Ishikawa (cell line): ENCODE measurements around the gene IRX6.

Source experiments
- CEBPB ChIP-seq: IDR thresholded peaks from 2 replicates; pipeline ENCODE4 v1.6.1; 2012
- EGR1 ChIP-seq: IDR thresholded peaks from 2 replicates; pipeline ENCODE4 v1.6.1; 2012
- EP300 ChIP-seq: IDR thresholded peaks from 2 replicates; pipeline ENCODE4 v1.6.1; 2012; ENCODE audit warnings: borderline replicate concordance
- MAX ChIP-seq: IDR thresholded peaks from 2 replicates; pipeline ENCODE4 v1.6.1; 2012
- NFIC ChIP-seq: IDR thresholded peaks from 2 replicates; pipeline ENCODE4 v1.6.1; 2012
- RAD21 ChIP-seq: IDR thresholded peaks from 2 replicates; pipeline ENCODE4 v1.6.1; 2012; ENCODE audit warnings: low read depth
- REST ChIP-seq: IDR thresholded peaks from 2 replicates; pipeline ENCODE4 v1.6.1; 2012; ENCODE audit warnings: low read depth, mild to moderate bottlenecking
- TAF1 ChIP-seq: IDR thresholded peaks from 2 replicates; pipeline ENCODE4 v1.6.1; 2012; ENCODE audit warnings: low read depth, mild to moderate bottlenecking
- TCF12 ChIP-seq: IDR thresholded peaks from 2 replicates; pipeline ENCODE4 v1.6.1; 2012; ENCODE audit warnings: low read depth
- USF1 ChIP-seq: IDR thresholded peaks from 2 replicates; pipeline ENCODE4 v1.6.1; 2012
- YY1 ChIP-seq: IDR thresholded peaks from 2 replicates; pipeline ENCODE4 v1.6.1; 2012; ENCODE audit warnings: low read depth
- ZBTB7A ChIP-seq: IDR thresholded peaks from 2 replicates; pipeline ENCODE4 v1.6.1; 2012; ENCODE audit warnings: low read depth

IRX6 gene

GRCh38 chr16:55284718-55285099, 39.3 kb upstream of the IRX6 start:
- TF ChIP-seq TAF1, result no peak

GRCh38 chr16:55285586-55285985, 38.4 kb upstream of the IRX6 start:
- TF ChIP-seq EP300, result no peak
- TF ChIP-seq REST, result no peak
- TF ChIP-seq NFIC, result no peak
- no peak for TF ChIP-seq TAF1
- TF ChIP-seq USF1, result no peak
- no peak for TF ChIP-seq TCF12
- no peak for TF ChIP-seq MAX
- no peak for TF ChIP-seq RAD21

- TF ChIP-seq YY1, result no peak
- no peak for TF ChIP-seq TCF12
- no peak for TF ChIP-seq CEBPB
- TF ChIP-seq EGR1, result no peak
Measured at GRCh38 chr16:55289353-55289752, 34.6 kb upstream of the IRX6 start.

- TF ChIP-seq REST, result no peak
- TF ChIP-seq ZBTB7A, result no peak
- TF ChIP-seq RAD21, result no peak
Measured at GRCh38 chr16:55291847-55292246, 32.2 kb upstream of the IRX6 start.

GRCh38 chr16:55292491-55292890, 31.5 kb upstream of the IRX6 start:
- TF ChIP-seq USF1 (no peak), CEBPB (no peak), TCF12 (no peak), EGR1 (no peak), ZBTB7A (no peak), EP300 (no peak), REST (no peak), RAD21 (no peak)

GRCh38 chr16:55294129-55294528, 29.9 kb upstream of the IRX6 start:
- TF ChIP-seq ZBTB7A (no peak), TAF1 (no peak), RAD21 (no peak), YY1 (no peak), MAX (no peak), USF1 (no peak)
